Measurements from ENCODE around the gene TOR3A. TPM values are rescaled to one million over a fixed set of nuclear protein-coding genes. Genes with fewer than 3 reads are reported as not detected.
"Not testable (repeated sequence)": the region's sequence is repeated elsewhere in the genome, so short reads cannot be mapped to it uniquely, and the experiment has no call there.

TOR3A gene
- total RNA-seq = 59.5 and 60.8 TPM in 2 replicates

GRCh38 chr1:179081687-179082332 lies at the start of gene TOR3A:
Gene TOR3A (plus strand): TSS chr1:179082070. CDS start chr1:179082129, 59 bp downstream.
- TF ChIP-seq CTCF (IDR thresholded peaks at IDR 0.05) = no peak
- ChIA-PET CTCF (interaction anchor here (1.0 to 4.3 kb wide), 5 partner anchors 39 to 728 kb away, joined by 3 to 30 read pairs (median 23); no protein-coding TSS in a partner anchor), POLR2A (interaction anchor here (1.1 to 4.6 kb wide), 6 partner anchors 11 to 286 kb away, joined by 4 to 23 read pairs (median 11); partner anchors contain the start of genes ABL2 and AXDND1)
- peaks cover 32% of the 10 kb centered on the region for H3K36me3 Mint-ChIP-seq (ENCODE audit: low read depth)
- peak; percentile 79 for ATAC-seq (ENCODE audit: low read depth)
- H3K4me3 Mint-ChIP-seq = peak within 1 kb of the TSS; percentile 98
- peak within 1 kb of the TSS; percentile 96 for H3K27ac Mint-ChIP-seq
- peaks cover 44% of the 10 kb centered on the region for H3K4me1 Mint-ChIP-seq
- peak; percentile 82 for DNase-seq
- H3K9me3 Mint-ChIP-seq = no peaks in the 10 kb centered on the region
- intact Hi-C loops (cut with micrococcal nuclease) = loop anchor here (1.0 to 5.0 kb wide), 7 partner anchors 47 to 800 kb away; partner anchors contain the start of genes ABL2, AXDND1, FAM20B and RALGPS2
- no peaks in the 10 kb centered on the region for H3K27me3 Mint-ChIP-seq

GRCh38 chr1:179034720-179035119 lies 47.1 kb upstream of the TOR3A start:
- Mint-ChIP-seq H3K4me1 (peaks cover 89% of the 10 kb centered on the region), H3K4me3 (peak overlapping the region; percentile 63), H3K9me3 (no peaks in the 10 kb centered on the region), H3K27me3 (no peaks in the 10 kb centered on the region), H3K27ac (peak overlapping the region; percentile 87), H3K36me3 (ENCODE audit: low read depth) (no peaks in the 10 kb centered on the region)
- ChIA-PET POLR2A (interaction anchor here (1.0 to 1.4 kb wide), 2 partner anchors 8 to 47 kb away, joined by 3 to 4 read pairs; partner anchors contain the start of gene TOR3A), CTCF (no interaction called here)
- TF ChIP-seq CTCF (IDR thresholded peaks at IDR 0.05) = no peak
- intact Hi-C loops (cut with micrococcal nuclease) = loop anchor here (1.0 to 2.0 kb wide), 3 partner anchors 8 to 94 kb away; no protein-coding TSS in a partner anchor
- DNase-seq (no peak), ATAC-seq (ENCODE audit: low read depth) (peak; percentile 80)

GRCh38 chr1:179036844-179037465 lies 44.9 kb upstream of the TOR3A start:
- no peak for ATAC-seq (ENCODE audit: low read depth)
- DNase-seq = no peak
- H3K4me1 Mint-ChIP-seq = peaks cover 67% of the 10 kb centered on the region
- H3K27ac Mint-ChIP-seq = peak overlapping the region; percentile 4
- ChIA-PET CTCF (no interaction called here), POLR2A (interaction anchor here (1.4 kb wide), 1 partner anchor 9 kb away, joined by 6 read pairs; no protein-coding TSS in a partner anchor)
- no peak for TF ChIP-seq CTCF (IDR thresholded peaks at IDR 0.05)
- H3K36me3 Mint-ChIP-seq (ENCODE audit: low read depth) = no peaks in the 10 kb centered on the region
- intact Hi-C loops (cut with micrococcal nuclease) = no loop called here
- H3K4me3 Mint-ChIP-seq = no peak overlapping the region
- H3K9me3 Mint-ChIP-seq = no peaks in the 10 kb centered on the region
- no peaks in the 10 kb centered on the region for H3K27me3 Mint-ChIP-seq

- no peak for ATAC-seq (ENCODE audit: low read depth)
- intact Hi-C loops (cut with micrococcal nuclease) = no loop called here
- H3K27me3 Mint-ChIP-seq = no peaks in the 10 kb centered on the region
- no peaks in the 10 kb centered on the region for H3K9me3 Mint-ChIP-seq
- ChIA-PET CTCF (interaction anchor here (1.1 kb wide), 1 partner anchor 10 kb away, joined by 3 read pairs; no protein-coding TSS in a partner anchor), POLR2A (interaction anchor here (1.3 kb wide), 1 partner anchor 9 kb away, joined by 5 read pairs; no protein-coding TSS in a partner anchor)
- H3K27ac Mint-ChIP-seq = no peak overlapping the region
- H3K4me3 Mint-ChIP-seq = no peak overlapping the region
- TF ChIP-seq CTCF (IDR thresholded peaks at IDR 0.05) = no peak
- peaks cover 56% of the 10 kb centered on the region for H3K4me1 Mint-ChIP-seq
- no peak for DNase-seq
- peaks cover 2% of the 10 kb centered on the region for H3K36me3 Mint-ChIP-seq (ENCODE audit: low read depth)
Measured at GRCh38 chr1:179038528-179039281, 43.2 kb upstream of the TOR3A start.

- H3K27ac Mint-ChIP-seq; H3K9me3 Mint-ChIP-seq; ATAC-seq (ENCODE audit: low read depth); H3K27me3 Mint-ChIP-seq; POLR2A ChIA-PET; H3K36me3 Mint-ChIP-seq (ENCODE audit: low read depth); intact Hi-C loops (cut with micrococcal nuclease); H3K4me3 Mint-ChIP-seq; DNase-seq; CTCF ChIA-PET: not testable (repeated sequence)
- peaks cover 54% of the 10 kb centered on the region for H3K4me1 Mint-ChIP-seq
Measured at GRCh38 chr1:179039502-179040174, 42.2 kb upstream of the TOR3A start.

- H3K27me3 Mint-ChIP-seq; H3K4me3 Mint-ChIP-seq; intact Hi-C loops (cut with micrococcal nuclease); ATAC-seq (ENCODE audit: low read depth); CTCF ChIA-PET; H3K36me3 Mint-ChIP-seq (ENCODE audit: low read depth); H3K9me3 Mint-ChIP-seq; DNase-seq; POLR2A ChIA-PET; H3K27ac Mint-ChIP-seq: not testable (repeated sequence)
- H3K4me1 Mint-ChIP-seq = peaks cover 48% of the 10 kb centered on the region
Measured at GRCh38 chr1:179040175-179040551, 41.7 kb upstream of the TOR3A start.
